Fibroblast of pulmonary artery (primary cell): ENCODE data around the gene LRRC4C.

Experiments
- DNase-seq: peaks from one replicate; pipeline ENCODE4 v3.0.0-alpha.2; 2010; ENCODE audit warnings: low read depth
- H3K4me3 ChIP-seq: replicated peaks from 2 replicates; pipeline ENCODE4 v1.5.1; 2011; ENCODE audit warnings: low read depth, mild to moderate bottlenecking, control low read depth, low read length, moderate library complexity
- CTCF ChIP-seq: IDR thresholded peaks from 2 replicates; pipeline ENCODE4 v1.5.1; 2011; ENCODE audit warnings: mild to moderate bottlenecking, control low read depth, low read length, inconsistent platforms; ENCODE audit errors: missing control alignments

Gene LRRC4C

DNA sequence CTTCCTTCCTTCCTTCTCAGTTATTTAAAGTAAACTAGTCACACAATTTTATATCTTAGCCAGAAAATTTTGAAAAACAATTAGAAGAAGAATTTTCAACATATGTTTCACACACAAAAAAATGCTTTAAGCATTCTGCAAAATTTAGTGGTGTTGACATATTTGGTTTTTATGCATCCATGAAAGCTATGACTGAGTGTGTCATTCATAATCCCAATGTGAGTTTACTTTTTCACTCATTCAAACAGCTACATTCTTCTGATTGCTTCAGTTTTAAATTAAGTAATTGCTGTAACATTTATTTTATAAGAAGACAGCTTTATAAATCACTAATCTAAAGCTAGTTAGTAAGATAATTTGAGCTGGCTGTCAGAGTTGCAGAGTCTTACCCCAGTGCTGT is 453.5 kb downstream of the LRRC4C start:
- H3K4me3 ChIP-seq = no peak overlapping the region
- TF ChIP-seq CTCF = no peak
- no peak for DNase-seq

GRCh38 chr11:41003339-41004282 is 455.8 kb downstream of the LRRC4C start:
- TF ChIP-seq CTCF = no peak
- no peak overlapping the region for H3K4me3 ChIP-seq
- no peak for DNase-seq

- TF ChIP-seq CTCF = no peak
- DNase-seq = no peak
- H3K4me3 ChIP-seq = no peak overlapping the region
Observed at GRCh38 chr11:40998920-40999319, 460.5 kb downstream of the LRRC4C start.

DNA sequence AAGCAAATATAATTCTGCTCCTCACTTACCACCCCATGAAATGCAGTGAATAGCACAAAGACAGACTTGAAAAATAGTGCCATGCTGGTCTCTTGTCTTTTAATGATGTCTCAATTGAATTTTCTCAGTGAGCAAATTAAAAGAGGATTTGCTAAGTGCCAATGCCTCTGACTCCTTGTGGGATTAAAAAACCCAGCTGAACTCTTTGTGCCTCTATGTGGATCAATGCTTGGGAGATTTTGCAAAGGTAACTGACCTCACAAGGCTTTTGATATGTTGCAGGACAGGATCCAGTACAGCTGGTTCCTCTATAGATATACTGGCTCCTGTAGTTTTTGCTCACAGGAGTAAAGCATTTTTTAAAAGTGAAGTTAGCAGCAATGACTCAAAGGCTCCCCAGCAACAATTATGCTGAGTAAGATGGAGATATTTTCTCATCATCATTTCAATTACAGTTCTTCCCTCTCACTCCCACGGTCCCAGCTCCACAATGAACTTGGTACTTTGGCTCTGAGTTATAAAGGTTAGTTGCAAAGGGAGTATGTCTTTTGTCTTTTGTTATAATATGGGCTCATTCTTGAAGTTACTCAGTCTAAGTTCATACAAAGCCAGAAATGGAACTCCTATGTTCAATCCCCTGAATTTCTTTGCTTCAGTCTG is 471.5 kb downstream of the LRRC4C start:
- H3K4me3 ChIP-seq = no peak overlapping the region
- TF ChIP-seq CTCF = no peak
- DNase-seq = no peak

DNA sequence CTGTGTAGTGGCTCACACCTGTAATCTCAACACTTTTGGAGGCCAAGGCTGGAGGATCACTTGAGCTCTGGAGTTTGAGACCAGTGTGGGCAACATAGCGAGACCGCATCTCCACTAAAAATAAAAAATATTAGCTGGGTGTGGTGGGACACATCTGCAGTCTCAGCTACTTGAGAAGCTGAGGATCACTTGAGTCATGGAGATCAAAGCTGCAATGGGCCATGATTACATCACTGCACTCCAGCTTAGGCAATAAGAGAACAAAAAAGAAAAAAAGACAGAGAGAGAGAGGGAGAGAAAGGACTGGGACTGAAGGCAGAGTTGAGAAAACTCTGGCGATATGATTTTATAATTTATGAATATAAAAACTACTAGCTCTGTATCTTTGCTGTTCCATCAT is 473.1 kb downstream of the LRRC4C start:
- no peak for DNase-seq
- no peak overlapping the region for H3K4me3 ChIP-seq
- no peak for TF ChIP-seq CTCF

- no peak for TF ChIP-seq CTCF
- no peak overlapping the region for H3K4me3 ChIP-seq
- DNase-seq = no peak
Observed at GRCh38 chr11:40975076-40975475, 484.4 kb downstream of the LRRC4C start.
